Neural progenitor cell (in vitro differentiated cells): Measurements from ENCODE around the gene OTX2. TPM values are rescaled to one million over a fixed set of nuclear protein-coding genes. Genes with fewer than 3 reads are reported as not detected.

Source experiments
- DNase-seq: peaks from one replicate; pipeline ENCODE4 v3.0.0-alpha.2; 2016; ENCODE audit warnings: low spot score
- H2AFZ ChIP-seq: fragments of 200-600 bp; sonication (generic); replicated peaks from 2 replicates; pipeline ENCODE4 v1.6.1; 2016; ENCODE audit warnings: antibody characterized with exemption
- H3F3A ChIP-seq: fragments of 200-600 bp; sonication (generic); 2 replicates; pipeline ENCODE4 v1.6.1; 2016; ENCODE audit warnings: antibody characterized with exemption, low read depth
- H3K27ac ChIP-seq: fragments of 200-600 bp; sonication (generic); 2 replicates; pipeline ENCODE4 v1.5.1; 2016; ENCODE audit warnings: mild to moderate bottlenecking
- H3K27me3 ChIP-seq: fragments of 200-600 bp; sonication (generic); 2 replicates; pipeline ENCODE4 v1.6.1; 2016; ENCODE audit warnings: mild to moderate bottlenecking, moderate library complexity
- H3K36me3 ChIP-seq: fragments of 200-600 bp; sonication (generic); 2 replicates; pipeline ENCODE4 v1.5.1; 2016
- H3K4me1 ChIP-seq: fragments of 200-600 bp; sonication (generic); 2 replicates; pipeline ENCODE4 v1.6.1; 2016; ENCODE audit warnings: mixed run types
- H3K4me2 ChIP-seq: fragments of 200-600 bp; sonication (generic); 2 replicates; pipeline ENCODE4 v1.6.1; 2016
- H3K4me3 ChIP-seq: fragments of 200-600 bp; sonication (generic); 2 replicates; pipeline ENCODE4 v1.5.1; 2016
- H3K79me2 ChIP-seq: fragments of 200-600 bp; sonication (generic); 2 replicates; pipeline ENCODE4 v1.6.1; 2016; ENCODE audit warnings: low read depth
- H3K9ac ChIP-seq: fragments of 200-600 bp; sonication (generic); 2 replicates; pipeline ENCODE4 v1.6.1; 2016
- H3K9me3 ChIP-seq: fragments of 200-600 bp; sonication (generic); 2 replicates; pipeline ENCODE4 v1.5.1; 2016; ENCODE audit warnings: low read depth
- H4K20me1 ChIP-seq: fragments of 200-600 bp; sonication (generic); 2 replicates; pipeline ENCODE4 v1.6.1; 2016; ENCODE audit warnings: low read depth
- H3K27ac Mint-ChIP-seq: 3 replicates; pipeline ENCODE4 v1.8.0; 2021; ENCODE audit warnings: mixed read lengths
- H3K27me3 Mint-ChIP-seq: 2 replicates; pipeline ENCODE4 v1.8.0; 2022; ENCODE audit warnings: low read depth, mild to moderate bottlenecking, inconsistent platforms, moderate library complexity, mixed read lengths; ENCODE audit not compliant: insufficient read depth
- H3K36me3 Mint-ChIP-seq: 3 replicates; pipeline ENCODE4 v1.8.0; 2021; ENCODE audit warnings: mixed read lengths
- H3K4me1 Mint-ChIP-seq: 3 replicates; pipeline ENCODE4 v1.8.0; 2021; ENCODE audit warnings: mixed read lengths
- H3K4me3 Mint-ChIP-seq: 3 replicates; pipeline ENCODE4 v1.8.0; 2021; ENCODE audit warnings: mild to moderate bottlenecking, moderate library complexity, mixed read lengths
- H3K9me3 Mint-ChIP-seq: 3 replicates; pipeline ENCODE4 v1.8.0; 2020; ENCODE audit warnings: mixed read lengths
- EZH2 ChIP-seq: fragments of 200-600 bp; sonication (generic); IDR thresholded peaks from 2 replicates; pipeline ENCODE4 v1.6.1; 2017; ENCODE audit warnings: antibody characterized with exemption, mild to moderate bottlenecking, moderate library complexity
- EZH2phosphoT487 ChIP-seq: fragments of 200-600 bp; sonication (generic); IDR thresholded peaks from 2 replicates; pipeline ENCODE4 v1.6.1; 2017; ENCODE audit warnings: antibody characterized with exemption
- total RNA-seq: library from RNA; depleted of rRNA; stranded (reverse); fragments of >200 nt; gene quantifications from 2 replicates; pipeline ENCODE4 v1.2.3, GENCODE V29; 2015; ENCODE audit warnings: low replicate concordance
- TF ChIP-seq, protein P1 (sequence below): fragments of 200-600 bp; sonication (generic); IDR thresholded peaks from 2 replicates; pipeline ENCODE4 v1.5.1; 2017; ENCODE audit warnings: antibody characterized with exemption, mild to moderate bottlenecking

The OTX2 gene
- total RNA-seq, 1 donor from 2014 or later = 453 TPM

DNA sequence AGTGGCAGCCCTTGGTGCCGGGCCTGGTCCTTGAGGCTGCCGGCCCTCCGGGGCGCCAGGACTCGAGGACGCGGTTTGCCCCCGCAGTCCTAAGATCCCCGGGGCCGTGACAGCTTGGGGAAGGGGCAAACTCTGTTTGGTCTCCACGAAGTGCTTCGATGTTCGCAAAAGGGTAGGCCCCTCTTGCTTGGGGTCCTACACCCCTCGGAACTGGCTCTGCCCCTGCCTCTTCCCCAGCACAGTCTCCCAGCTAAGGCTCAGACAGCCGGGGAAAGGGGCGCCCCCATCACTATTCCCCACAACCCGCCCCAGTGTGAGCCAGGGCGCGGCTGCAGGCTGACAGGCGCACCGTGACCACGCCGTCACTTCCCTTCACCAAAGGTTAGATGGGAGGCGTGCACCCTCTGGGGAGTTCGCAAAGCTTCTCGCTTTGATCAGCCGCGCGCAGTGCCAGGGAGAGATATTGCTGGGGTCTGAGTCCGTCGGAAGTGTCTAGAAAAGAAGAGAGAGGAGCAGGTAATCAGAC, 7.2 kb upstream of the OTX2 start:
- Histone ChIP-seq H3K9me3 (no peaks in the 10 kb centered on the region), H3K79me2 (peaks cover 52% of the 10 kb centered on the region), H3F3A (peaks cover 64% of the 10 kb centered on the region), H3K4me2 (peak overlapping the region; percentile 97), H3K27ac (no peak overlapping the region), H3K9ac (no peak overlapping the region), H3K27me3 (peaks cover 61% of the 10 kb centered on the region), H2AFZ (peak overlapping the region; percentile 86), H3K4me3 (peak overlapping the region; percentile 98), H4K20me1 (no peaks in the 10 kb centered on the region), H3K36me3 (no peaks in the 10 kb centered on the region), H3K4me1 (peaks cover 61% of the 10 kb centered on the region)
- Mint-ChIP-seq H3K27me3 (peaks cover 49% of the 10 kb centered on the region), H3K36me3 (peaks cover 2% of the 10 kb centered on the region), H3K9me3 (no peaks in the 10 kb centered on the region), H3K27ac (no peak overlapping the region), H3K4me1 (peaks cover 28% of the 10 kb centered on the region), H3K4me3 (peak overlapping the region; percentile 51)
- DNase-seq = peak; percentile 60
- TF ChIP-seq EZH2 = peak; percentile 8
- no peak for TF ChIP-seq EZH2phosphoT487

DNA sequence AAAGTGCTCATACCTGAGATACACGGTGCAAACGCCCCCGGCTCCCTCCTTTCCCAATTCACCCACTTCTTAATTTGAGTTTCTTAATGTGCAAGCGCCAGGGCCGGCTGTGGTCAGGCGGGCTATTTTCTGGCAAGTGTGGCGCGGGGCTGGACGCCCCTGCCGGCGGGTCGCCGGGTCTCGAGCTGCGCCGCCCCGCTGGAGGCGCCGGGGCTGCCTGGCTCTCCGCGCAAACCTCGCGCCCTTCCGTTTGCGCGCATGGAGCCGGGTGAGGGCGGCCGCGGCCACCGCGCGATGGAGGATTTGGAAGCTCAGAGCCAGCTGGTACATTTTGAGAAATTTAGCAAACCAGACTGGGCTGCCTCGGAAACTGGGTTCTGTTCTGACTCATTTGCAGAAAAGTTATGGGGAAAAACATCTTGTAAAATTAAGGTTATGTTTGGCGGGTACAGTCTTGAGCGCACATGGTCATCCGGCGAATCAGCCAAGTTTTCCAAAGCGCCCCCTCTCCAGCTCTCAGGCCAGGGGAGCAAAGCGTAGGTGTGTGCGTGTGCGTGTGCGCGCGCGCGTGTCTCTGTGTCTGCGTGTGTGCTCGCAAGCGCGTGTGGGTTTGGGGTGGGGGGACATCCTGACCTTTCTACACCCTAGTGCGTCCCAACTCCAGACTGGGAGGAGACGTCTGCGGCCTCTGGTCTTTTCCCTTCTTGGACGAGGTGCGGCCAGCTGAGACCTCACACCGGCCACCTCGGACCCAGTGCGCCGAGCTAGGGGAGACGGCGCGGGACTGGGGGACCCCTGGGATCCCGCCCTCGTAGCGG, 6.5 kb upstream of the OTX2 start:
- Histone ChIP-seq H3K9me3 (no peaks in the 10 kb centered on the region), H3K79me2 (peaks cover 59% of the 10 kb centered on the region), H2AFZ (peak overlapping the region; percentile 86), H3K4me2 (peak overlapping the region; percentile 97), H3K4me3 (peak overlapping the region; percentile 98), H3K27me3 (peaks cover 63% of the 10 kb centered on the region), H4K20me1 (no peaks in the 10 kb centered on the region), H3K4me1 (peaks cover 67% of the 10 kb centered on the region), H3K27ac (no peak overlapping the region), H3K9ac (no peak overlapping the region), H3K36me3 (no peaks in the 10 kb centered on the region), H3F3A (peaks cover 70% of the 10 kb centered on the region)
- peaks cover 31% of the 10 kb centered on the region for H3K4me1 Mint-ChIP-seq
- DNase-seq = peak; percentile 90
- TF ChIP-seq EZH2 (peak; percentile 48), EZH2phosphoT487 (peak; percentile 50)
- TF ChIP-seq, protein P1, sequence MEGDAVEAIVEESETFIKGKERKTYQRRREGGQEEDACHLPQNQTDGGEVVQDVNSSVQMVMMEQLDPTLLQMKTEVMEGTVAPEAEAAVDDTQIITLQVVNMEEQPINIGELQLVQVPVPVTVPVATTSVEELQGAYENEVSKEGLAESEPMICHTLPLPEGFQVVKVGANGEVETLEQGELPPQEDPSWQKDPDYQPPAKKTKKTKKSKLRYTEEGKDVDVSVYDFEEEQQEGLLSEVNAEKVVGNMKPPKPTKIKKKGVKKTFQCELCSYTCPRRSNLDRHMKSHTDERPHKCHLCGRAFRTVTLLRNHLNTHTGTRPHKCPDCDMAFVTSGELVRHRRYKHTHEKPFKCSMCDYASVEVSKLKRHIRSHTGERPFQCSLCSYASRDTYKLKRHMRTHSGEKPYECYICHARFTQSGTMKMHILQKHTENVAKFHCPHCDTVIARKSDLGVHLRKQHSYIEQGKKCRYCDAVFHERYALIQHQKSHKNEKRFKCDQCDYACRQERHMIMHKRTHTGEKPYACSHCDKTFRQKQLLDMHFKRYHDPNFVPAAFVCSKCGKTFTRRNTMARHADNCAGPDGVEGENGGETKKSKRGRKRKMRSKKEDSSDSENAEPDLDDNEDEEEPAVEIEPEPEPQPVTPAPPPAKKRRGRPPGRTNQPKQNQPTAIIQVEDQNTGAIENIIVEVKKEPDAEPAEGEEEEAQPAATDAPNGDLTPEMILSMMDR = peak; percentile 47
- H3K36me3 Mint-ChIP-seq = peaks cover 2% of the 10 kb centered on the region
- H3K9me3 Mint-ChIP-seq = no peaks in the 10 kb centered on the region
- peak overlapping the region; percentile 88 for H3K4me3 Mint-ChIP-seq
- no peak overlapping the region for H3K27ac Mint-ChIP-seq
- H3K27me3 Mint-ChIP-seq = peaks cover 53% of the 10 kb centered on the region

DNA sequence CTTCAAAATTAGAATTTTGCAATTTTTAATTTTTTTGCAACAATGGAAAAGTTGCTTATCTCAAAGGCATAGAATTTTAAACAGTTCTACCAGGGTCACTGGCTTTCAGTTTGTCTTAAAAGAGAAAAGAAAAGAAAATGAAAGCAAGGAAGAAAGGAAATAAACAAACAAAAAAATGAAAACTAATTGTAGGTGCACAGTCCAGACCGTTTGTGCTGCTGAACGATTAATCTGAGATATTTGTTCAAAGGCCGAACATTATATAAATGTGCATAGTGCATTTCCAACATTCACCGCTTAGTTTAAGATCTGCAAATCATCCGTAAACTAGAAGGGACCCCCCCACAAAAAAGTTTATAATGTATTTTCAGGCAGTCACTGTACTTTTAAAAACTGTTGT, 5.5 kb upstream of the OTX2 start:
- Mint-ChIP-seq H3K4me3 (peak overlapping the region; percentile 88), H3K27ac (peak overlapping the region; percentile 66), H3K9me3 (no peaks in the 10 kb centered on the region), H3K4me1 (peaks cover 32% of the 10 kb centered on the region), H3K27me3 (peaks cover 57% of the 10 kb centered on the region), H3K36me3 (peaks cover 2% of the 10 kb centered on the region)
- H3K79me2 ChIP-seq = peaks cover 69% of the 10 kb centered on the region
- H4K20me1 ChIP-seq = no peaks in the 10 kb centered on the region
- peaks cover 63% of the 10 kb centered on the region for H3K27me3 ChIP-seq
- DNase-seq = no peak
- H3K4me2 ChIP-seq = peak overlapping the region; percentile 97
- H3F3A ChIP-seq = peaks cover 75% of the 10 kb centered on the region
- H3K9ac ChIP-seq = no peak overlapping the region
- no peaks in the 10 kb centered on the region for H3K36me3 ChIP-seq
- H2AFZ ChIP-seq = no peak overlapping the region
- H3K9me3 ChIP-seq = no peaks in the 10 kb centered on the region
- no peak overlapping the region for H3K27ac ChIP-seq
- TF ChIP-seq EZH2 (no peak), EZH2phosphoT487 (no peak)
- TF ChIP-seq, protein P1 = no peak
- H3K4me1 ChIP-seq = peaks cover 71% of the 10 kb centered on the region
- peak overlapping the region; percentile 98 for H3K4me3 ChIP-seq
